Kidney glomerular epithelial cell (primary cell): ENCODE measurements around the gene OPTN.

Experiments
- DNase-seq: peaks from one replicate; lab custom pipeline; 2025; lab: John Stamatoyannopoulos, UW

OPTN gene

GRCh38 chr10:13184276-13184675 lies 84.3 kb downstream of the OPTN start:
- no peak for DNase-seq

GRCh38 chr10:13184730-13185514 lies 85.0 kb downstream of the OPTN start:
- no peak for DNase-seq

GRCh38 chr10:13187135-13187534 lies 87.2 kb downstream of the OPTN start:
- DNase-seq: no peak
